ENCODE data around the gene TSPEAR. TPM values are rescaled to one million over a fixed set of nuclear protein-coding genes. Genes with fewer than 3 reads are reported as not detected.

The TSPEAR gene
- total and polyA plus RNA-seq, 7 donors = not detected

- no peak for ATAC-seq
- DNase-seq = no peak
- 68 to 84% (median 79%) methylated on average over 4 of the region's 4 CpGs for WGBS, 3 donors
- Histone ChIP-seq H3K4me3 (no peak overlapping the region), H3K27me3 (ENCODE audit: insufficient read depth in 3 of 3, low read length in 2 of 3) (peaks cover 0 to 50% (median 16%) of the 10 kb centered on the region in 3 donors), H3K36me3 (ENCODE audit: insufficient read depth in 1 of 2, low read depth in 1 of 2) (no peaks in the 10 kb centered on the region), H3K4me1 (no peaks in the 10 kb centered on the region), H3K27ac (no peak overlapping the region), H3K9me3 (peaks cover 5% of the 10 kb centered on the region)
- intact Hi-C loops (cut with DNase I) = no loop called here
- TF ChIP-seq CTCF (IDR thresholded peaks at IDR 0.05) = no peak
These were observed 140.1 kb downstream of the TSPEAR start for GRCh38 chr21:44571296-44571695.

GRCh38 chr21:44569861-44570517 lies 141.4 kb downstream of the TSPEAR start:
- H3K36me3 ChIP-seq (ENCODE audit: insufficient read depth in 1 of 2, low read depth in 1 of 2) = no peaks in the 10 kb centered on the region
- no peak overlapping the region for H3K27ac ChIP-seq
- no peak for TF ChIP-seq CTCF (IDR thresholded peaks at IDR 0.05)
- WGBS, 3 donors = 85 to 91% (median 86%) methylated on average over 12 of the region's 12 CpGs
- ATAC-seq (no peak), DNase-seq (no peak)
- intact Hi-C loops (cut with DNase I) = no loop called here
- H3K4me1 ChIP-seq = no peaks in the 10 kb centered on the region
- H3K4me3 ChIP-seq = no peak overlapping the region
- peaks cover 5% of the 10 kb centered on the region for H3K9me3 ChIP-seq
- peaks cover 0 to 41% (median 16%) of the 10 kb centered on the region in 3 donors for H3K27me3 ChIP-seq (ENCODE audit: insufficient read depth in 3 of 3, low read length in 2 of 3)

DNA sequence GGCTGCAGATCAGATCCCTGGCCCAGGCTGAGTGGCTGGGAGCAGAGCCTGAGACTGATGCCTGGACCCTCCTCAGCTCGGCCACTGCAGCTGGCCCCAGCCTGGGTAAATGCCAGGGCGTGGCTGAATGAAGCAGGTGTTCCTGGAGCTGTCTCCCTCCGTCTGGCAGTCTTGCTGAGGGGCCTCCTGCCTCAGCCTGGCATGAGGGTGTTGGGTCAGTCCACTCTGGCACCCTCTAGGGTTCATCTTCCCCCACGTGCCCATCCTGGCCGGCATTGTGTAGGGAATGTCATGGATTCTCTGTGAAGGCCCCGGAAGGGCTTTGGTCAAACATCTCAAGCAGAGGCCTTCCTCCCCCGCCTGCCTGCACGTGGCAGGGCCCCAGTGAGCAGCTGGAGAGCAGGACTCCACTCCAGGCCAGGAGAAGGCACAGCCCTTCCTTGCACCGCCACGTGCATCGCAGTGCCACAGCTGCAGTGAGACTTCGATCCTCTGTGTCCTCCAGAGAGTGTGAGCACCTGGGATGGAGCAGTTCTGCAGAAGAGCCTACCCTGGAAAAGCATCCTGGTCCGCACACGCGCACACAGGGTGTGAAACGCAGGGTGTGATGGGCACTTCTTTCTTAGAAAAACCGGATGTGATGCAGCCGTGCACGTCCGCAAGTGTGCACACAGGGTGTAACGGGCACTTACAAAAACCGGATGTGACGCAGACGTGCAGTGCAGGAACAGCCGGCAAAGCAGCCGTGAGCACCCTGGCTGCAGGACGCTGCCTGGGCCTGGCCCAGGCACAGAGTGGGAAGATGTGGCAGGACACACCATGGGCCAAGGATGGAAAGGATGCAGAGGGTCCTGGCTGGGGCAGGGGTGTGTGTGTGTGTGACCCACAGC lies 142.5 kb downstream of the TSPEAR start:
- H3K36me3 ChIP-seq (ENCODE audit: insufficient read depth in 1 of 2, low read depth in 1 of 2) = no peaks in the 10 kb centered on the region
- H3K9me3 ChIP-seq = peaks cover 5% of the 10 kb centered on the region
- TF ChIP-seq CTCF (IDR thresholded peaks at IDR 0.05) = no peak
- intact Hi-C loops (cut with DNase I) = no loop called here
- DNase-seq (no peak), ATAC-seq (no peak)
- 36 to 37% (median 37%) methylated on average over 27 of the region's 27 CpGs for WGBS, 3 donors
- no peak overlapping the region for H3K27ac ChIP-seq
- H3K4me3 ChIP-seq = no peak overlapping the region
- H3K4me1 ChIP-seq = no peaks in the 10 kb centered on the region
- peaks cover 0 to 33% (median 16%) of the 10 kb centered on the region in 3 donors for H3K27me3 ChIP-seq (ENCODE audit: insufficient read depth in 3 of 3, low read length in 2 of 3)

- 45 to 62% (median 53%) methylated on average over 12 of the region's 12 CpGs for WGBS, 3 donors
- Histone ChIP-seq H3K27me3 (ENCODE audit: insufficient read depth in 3 of 3, low read length in 2 of 3) (peaks cover 0 to 33% (median 13%) of the 10 kb centered on the region in 3 donors), H3K4me3 (no peak overlapping the region), H3K9me3 (peaks cover 6% of the 10 kb centered on the region), H3K27ac (no peak overlapping the region), H3K36me3 (ENCODE audit: insufficient read depth in 1 of 2, low read depth in 1 of 2) (no peaks in the 10 kb centered on the region), H3K4me1 (no peaks in the 10 kb centered on the region)
- TF ChIP-seq CTCF (IDR thresholded peaks at IDR 0.05) = no peak
- no peak for DNase-seq
- no peak for ATAC-seq
- intact Hi-C loops (cut with DNase I) = no loop called here
These were observed 143.1 kb downstream of the TSPEAR start for GRCh38 chr21:44568261-44568660.

Measured in psoas muscle (tissue), 8 donors.